GM23338 (cell line): ENCODE results near the gene RAMP1. TPM values are rescaled to one million over a fixed set of nuclear protein-coding genes. Genes with fewer than 3 reads are reported as not detected.

Experiments
- ATAC-seq: fragments of 200-7000 bp; cut with Tn5 transposase; 3 replicates; pipeline ENCODE4 v1.9.1; 2020
- DNase-seq: peaks from one replicate; pipeline ENCODE4 v3.0.0-alpha.2; 2015; ENCODE audit warnings: low spot score
- H2AFZ ChIP-seq: fragments of 200-600 bp; sonication (generic); 2 replicates; pipeline ENCODE4 v1.8.0; 2016; ENCODE audit warnings: antibody characterized with exemption, mild to moderate bottlenecking, moderate library complexity
- H3F3A ChIP-seq: fragments of 200-600 bp; sonication (generic); replicated peaks from 2 replicates; pipeline ENCODE4 v1.8.0; 2017; ENCODE audit warnings: antibody characterized with exemption, mixed run types, low read depth
- H3K27ac ChIP-seq: fragments of 200-600 bp; sonication (generic); 2 replicates; pipeline ENCODE4 v1.6.1; 2016; ENCODE audit warnings: low read depth
- H3K27me3 ChIP-seq: fragments of 200-600 bp; sonication (generic); 2 replicates; pipeline ENCODE4 v1.8.0; 2016; ENCODE audit warnings: mild to moderate bottlenecking, mixed run types, moderate library complexity; ENCODE audit not compliant: insufficient read depth
- H3K36me3 ChIP-seq: fragments of 200-600 bp; sonication (generic); 2 replicates; pipeline ENCODE4 v1.8.0; 2016; ENCODE audit warnings: mild to moderate bottlenecking; ENCODE audit not compliant: insufficient read depth
- H3K4me1 ChIP-seq: fragments of 200-600 bp; sonication (generic); 2 replicates; pipeline ENCODE4 v1.8.0; 2016; ENCODE audit warnings: mild to moderate bottlenecking, moderate library complexity; ENCODE audit not compliant: insufficient read depth
- H3K4me2 ChIP-seq: fragments of 200-600 bp; sonication (generic); 2 replicates; pipeline ENCODE4 v1.7.1; 2017; ENCODE audit warnings: mixed run types
- H3K4me3 ChIP-seq: fragments of 200-600 bp; sonication (generic); 2 replicates; pipeline ENCODE4 v1.6.1; 2016; ENCODE audit warnings: mixed run types
- H3K79me2 ChIP-seq: fragments of 200-600 bp; sonication (generic); replicated peaks from 2 replicates; pipeline ENCODE4 v1.8.0; 2017; ENCODE audit warnings: mild to moderate bottlenecking; ENCODE audit not compliant: insufficient read depth
- H3K9me2 ChIP-seq: fragments of 200-600 bp; sonication (generic); 2 replicates; pipeline ENCODE4 v1.8.0; 2017; ENCODE audit not compliant: insufficient read depth
- H4K20me1 ChIP-seq: fragments of 200-600 bp; sonication (generic); replicated peaks from 2 replicates; pipeline ENCODE4 v1.8.0; 2017; ENCODE audit warnings: mild to moderate bottlenecking; ENCODE audit not compliant: insufficient read depth
- H3K27ac Mint-ChIP-seq: 2 replicates; pipeline ENCODE4 v1.8.0; 2020; ENCODE audit warnings: inconsistent platforms, mild to moderate bottlenecking, moderate library complexity, mixed read lengths
- H3K27me3 Mint-ChIP-seq: 3 replicates; pipeline ENCODE4 v1.8.0; 2022; ENCODE audit warnings: low read depth, mild to moderate bottlenecking, moderate library complexity, mixed read lengths, inconsistent platforms; ENCODE audit not compliant: insufficient read depth, poor library complexity
- H3K36me3 Mint-ChIP-seq: 3 replicates; pipeline ENCODE4 v1.8.0; 2021; ENCODE audit warnings: low read depth, mild to moderate bottlenecking, inconsistent platforms, moderate library complexity, mixed read lengths
- H3K4me1 Mint-ChIP-seq: 3 replicates; pipeline ENCODE4 v1.8.0; 2020; ENCODE audit warnings: mild to moderate bottlenecking, inconsistent platforms, mixed read lengths
- H3K4me3 Mint-ChIP-seq: 3 replicates; pipeline ENCODE4 v1.8.0; 2021; ENCODE audit warnings: moderate library complexity, mild to moderate bottlenecking, inconsistent platforms, mixed read lengths
- H3K9me3 Mint-ChIP-seq: 3 replicates; pipeline ENCODE4 v1.8.0; 2020; ENCODE audit warnings: moderate library complexity, mild to moderate bottlenecking, inconsistent platforms, mixed read lengths
- CREB1 ChIP-seq: fragments of 250-450 bp; sonication (Bioruptor Pico); IDR thresholded peaks from 2 replicates; pipeline ENCODE4 v1.5.0; 2020; ENCODE audit warnings: low read depth, mild to moderate bottlenecking, moderate library complexity
- EZH2 ChIP-seq: fragments of 200-600 bp; sonication (generic); IDR thresholded peaks from one replicate; pipeline ENCODE4 v1.8.0; 2017; ENCODE audit warnings: antibody characterized with exemption, mild to moderate bottlenecking, low read depth; ENCODE audit not compliant: unreplicated experiment
- EZH2phosphoT487 ChIP-seq: fragments of 200-600 bp; sonication (generic); IDR thresholded peaks from one replicate; pipeline ENCODE4 v1.8.1; 2018; ENCODE audit warnings: antibody characterized with exemption; ENCODE audit not compliant: unreplicated experiment
- REST ChIP-seq: IDR thresholded peaks from one replicate; pipeline ENCODE4 v1.6.1; 2018; ENCODE audit warnings: antibody characterized with exemption; ENCODE audit not compliant: unreplicated experiment
- ZNF114 ChIP-seq: fragments of 250-450 bp; sonication (Bioruptor Pico); IDR thresholded peaks from 2 replicates; pipeline ENCODE4 v1.5.0; 2020; ENCODE audit warnings: mild to moderate bottlenecking, moderate library complexity
- ZNF331 ChIP-seq: fragments of 250-450 bp; sonication (Bioruptor Pico); IDR thresholded peaks from 2 replicates; pipeline ENCODE4 v1.5.0; 2020; ENCODE audit warnings: low read depth, mild to moderate bottlenecking, moderate library complexity
- polyA plus RNA-seq: library from polyadenylated mRNA; unstranded; fragments of >200 nt; fragmentation: Nextera tagmentation; extraction: Ambion mirVana; gene quantifications from 2 replicates; pipeline ENCODE4 v1.2.1, GENCODE V29; 2016
- total RNA-seq: library from RNA; depleted of rRNA; stranded (reverse); fragments of >200 nt; shearing (Covaris generic); gene quantifications from 2 replicates; pipeline ENCODE4 v1.2.3, GENCODE V29; 2014
- TF ChIP-seq, protein P1 (sequence below): fragments of 250-450 bp; sonication (Bioruptor Pico); IDR thresholded peaks from 2 replicates; pipeline ENCODE4 v1.5.0; 2020; ENCODE audit warnings: mild to moderate bottlenecking, moderate library complexity

The RAMP1 gene
- total and polyA plus RNA-seq, 2 experiments from 2014 or later: 1.7 to 3.3 TPM

DNA sequence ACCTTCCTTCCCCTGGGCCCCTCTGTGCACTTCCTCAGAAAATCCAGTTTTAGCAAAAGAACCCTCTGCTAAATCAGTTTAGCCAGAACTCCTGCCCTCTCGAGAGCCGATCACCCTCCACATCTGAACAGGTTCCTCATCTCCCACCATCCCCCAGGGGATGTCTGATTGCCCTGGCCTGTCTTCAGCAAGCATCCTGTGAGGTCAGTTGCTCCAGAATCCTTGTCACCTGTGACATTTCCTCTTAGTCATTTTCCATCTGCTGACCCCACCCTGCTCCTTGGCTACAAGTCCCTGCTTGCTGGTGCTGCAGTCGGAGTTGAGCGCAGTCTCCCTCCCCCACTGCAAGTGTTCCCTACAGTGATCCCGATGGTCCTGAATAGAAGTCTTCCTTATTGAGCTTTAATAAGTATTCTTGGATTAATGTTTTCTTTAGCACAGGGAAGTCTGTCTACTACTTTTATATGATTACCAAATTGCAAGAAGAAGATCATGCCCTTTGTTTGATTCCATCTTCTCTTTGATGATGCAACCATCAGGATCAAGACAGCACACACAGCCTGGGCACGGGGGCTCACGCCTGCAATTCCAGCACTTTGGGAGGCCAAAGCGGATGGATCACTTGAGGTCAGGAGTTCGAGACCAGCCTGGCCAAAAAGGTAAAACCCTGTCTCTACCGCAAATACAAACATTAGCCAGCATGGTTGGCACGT is 76.5 kb downstream of the RAMP1 start:
- H3K4me2 ChIP-seq: no peak overlapping the region
- no peaks in the 10 kb centered on the region for H3K4me1 ChIP-seq
- H4K20me1 ChIP-seq: no peaks in the 10 kb centered on the region
- no peak overlapping the region for H3K4me3 ChIP-seq
- H3K4me3 Mint-ChIP-seq: no peak overlapping the region
- peaks cover 7% of the 10 kb centered on the region; the same call in 2 of the 3 replicates for H3K9me3 Mint-ChIP-seq
- H3K79me2 ChIP-seq: no peaks in the 10 kb centered on the region
- H3K9me2 ChIP-seq: 0 out of 2 replicates have a peak, but pooled peaks cover 7% of the 10 kb centered on the region
- H3F3A ChIP-seq: no peaks in the 10 kb centered on the region
- H3K27me3 ChIP-seq: no peaks in the 10 kb centered on the region
- no peak for DNase-seq
- H3K36me3 ChIP-seq: no peaks in the 10 kb centered on the region
- no peak overlapping the region; the same call in 1 of the 2 replicates for H3K27ac Mint-ChIP-seq
- TF ChIP-seq EZH2phosphoT487 (no peak), REST (no peak), ZNF114 (no peak), ZNF331 (CRISPR knock-in tag) (no peak), EZH2 (no peak), CREB1 (no peak)
- TF ChIP-seq, protein P1, sequence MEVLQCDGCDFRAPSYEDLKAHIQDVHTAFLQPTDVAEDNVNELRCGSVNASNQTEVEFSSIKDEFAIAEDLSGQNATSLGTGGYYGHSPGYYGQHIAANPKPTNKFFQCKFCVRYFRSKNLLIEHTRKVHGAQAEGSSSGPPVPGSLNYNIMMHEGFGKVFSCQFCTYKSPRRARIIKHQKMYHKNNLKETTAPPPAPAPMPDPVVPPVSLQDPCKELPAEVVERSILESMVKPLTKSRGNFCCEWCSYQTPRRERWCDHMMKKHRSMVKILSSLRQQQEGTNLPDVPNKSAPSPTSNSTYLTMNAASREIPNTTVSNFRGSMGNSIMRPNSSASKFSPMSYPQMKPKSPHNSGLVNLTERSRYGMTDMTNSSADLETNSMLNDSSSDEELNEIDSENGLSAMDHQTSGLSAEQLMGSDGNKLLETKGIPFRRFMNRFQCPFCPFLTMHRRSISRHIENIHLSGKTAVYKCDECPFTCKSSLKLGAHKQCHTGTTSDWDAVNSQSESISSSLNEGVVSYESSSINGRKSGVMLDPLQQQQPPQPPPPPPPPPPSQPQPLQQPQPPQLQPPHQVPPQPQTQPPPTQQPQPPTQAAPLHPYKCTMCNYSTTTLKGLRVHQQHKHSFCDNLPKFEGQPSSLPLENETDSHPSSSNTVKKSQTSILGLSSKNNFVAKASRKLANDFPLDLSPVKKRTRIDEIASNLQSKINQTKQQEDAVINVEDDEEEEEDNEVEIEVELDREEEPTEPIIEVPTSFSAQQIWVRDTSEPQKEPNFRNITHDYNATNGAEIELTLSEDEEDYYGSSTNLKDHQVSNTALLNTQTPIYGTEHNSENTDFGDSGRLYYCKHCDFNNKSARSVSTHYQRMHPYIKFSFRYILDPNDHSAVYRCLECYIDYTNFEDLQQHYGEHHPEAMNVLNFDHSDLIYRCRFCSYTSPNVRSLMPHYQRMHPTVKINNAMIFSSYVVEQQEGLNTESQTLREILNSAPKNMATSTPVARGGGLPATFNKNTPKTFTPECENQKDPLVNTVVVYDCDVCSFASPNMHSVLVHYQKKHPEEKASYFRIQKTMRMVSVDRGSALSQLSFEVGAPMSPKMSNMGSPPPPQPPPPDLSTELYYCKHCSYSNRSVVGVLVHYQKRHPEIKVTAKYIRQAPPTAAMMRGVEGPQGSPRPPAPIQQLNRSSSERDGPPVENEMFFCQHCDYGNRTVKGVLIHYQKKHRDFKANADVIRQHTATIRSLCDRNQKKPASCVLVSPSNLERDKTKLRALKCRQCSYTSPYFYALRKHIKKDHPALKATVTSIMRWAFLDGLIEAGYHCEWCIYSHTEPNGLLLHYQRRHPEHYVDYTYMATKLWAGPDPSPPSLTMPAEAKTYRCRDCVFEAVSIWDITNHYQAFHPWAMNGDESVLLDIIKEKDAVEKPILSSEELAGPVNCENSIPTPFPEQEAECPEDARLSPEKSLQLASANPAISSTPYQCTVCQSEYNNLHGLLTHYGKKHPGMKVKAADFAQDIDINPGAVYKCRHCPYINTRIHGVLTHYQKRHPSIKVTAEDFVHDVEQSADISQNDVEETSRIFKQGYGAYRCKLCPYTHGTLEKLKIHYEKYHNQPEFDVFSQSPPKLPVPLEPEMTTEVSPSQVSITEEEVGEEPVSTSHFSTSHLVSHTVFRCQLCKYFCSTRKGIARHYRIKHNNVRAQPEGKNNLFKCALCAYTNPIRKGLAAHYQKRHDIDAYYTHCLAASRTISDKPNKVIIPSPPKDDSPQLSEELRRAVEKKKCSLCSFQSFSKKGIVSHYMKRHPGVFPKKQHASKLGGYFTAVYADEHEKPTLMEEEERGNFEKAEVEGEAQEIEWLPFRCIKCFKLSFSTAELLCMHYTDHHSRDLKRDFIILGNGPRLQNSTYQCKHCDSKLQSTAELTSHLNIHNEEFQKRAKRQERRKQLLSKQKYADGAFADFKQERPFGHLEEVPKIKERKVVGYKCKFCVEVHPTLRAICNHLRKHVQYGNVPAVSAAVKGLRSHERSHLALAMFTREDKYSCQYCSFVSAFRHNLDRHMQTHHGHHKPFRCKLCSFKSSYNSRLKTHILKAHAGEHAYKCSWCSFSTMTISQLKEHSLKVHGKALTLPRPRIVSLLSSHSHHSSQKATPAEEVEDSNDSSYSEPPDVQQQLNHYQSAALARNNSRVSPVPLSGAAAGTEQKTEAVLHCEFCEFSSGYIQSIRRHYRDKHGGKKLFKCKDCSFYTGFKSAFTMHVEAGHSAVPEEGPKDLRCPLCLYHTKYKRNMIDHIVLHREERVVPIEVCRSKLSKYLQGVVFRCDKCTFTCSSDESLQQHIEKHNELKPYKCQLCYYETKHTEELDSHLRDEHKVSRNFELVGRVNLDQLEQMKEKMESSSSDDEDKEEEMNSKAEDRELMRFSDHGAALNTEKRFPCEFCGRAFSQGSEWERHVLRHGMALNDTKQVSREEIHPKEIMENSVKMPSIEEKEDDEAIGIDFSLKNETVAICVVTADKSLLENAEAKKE (CRISPR knock-in tag): no peak
- H3K27ac ChIP-seq: no peak overlapping the region
- H2AFZ ChIP-seq: no peak overlapping the region
- no peaks in the 10 kb centered on the region for H3K36me3 Mint-ChIP-seq
- peaks cover 8% of the 10 kb centered on the region for H3K27me3 Mint-ChIP-seq
- peaks cover 6% of the 10 kb centered on the region; the same call in 1 of the 3 replicates for H3K4me1 Mint-ChIP-seq
- ATAC-seq: no peak
